ENCODE data around the gene TCF7L1.
"Not testable (repeated sequence)": the region's sequence is repeated elsewhere in the genome, so short reads cannot be mapped to it uniquely, and the experiment has no call there.

The TCF7L1 gene, protein sequence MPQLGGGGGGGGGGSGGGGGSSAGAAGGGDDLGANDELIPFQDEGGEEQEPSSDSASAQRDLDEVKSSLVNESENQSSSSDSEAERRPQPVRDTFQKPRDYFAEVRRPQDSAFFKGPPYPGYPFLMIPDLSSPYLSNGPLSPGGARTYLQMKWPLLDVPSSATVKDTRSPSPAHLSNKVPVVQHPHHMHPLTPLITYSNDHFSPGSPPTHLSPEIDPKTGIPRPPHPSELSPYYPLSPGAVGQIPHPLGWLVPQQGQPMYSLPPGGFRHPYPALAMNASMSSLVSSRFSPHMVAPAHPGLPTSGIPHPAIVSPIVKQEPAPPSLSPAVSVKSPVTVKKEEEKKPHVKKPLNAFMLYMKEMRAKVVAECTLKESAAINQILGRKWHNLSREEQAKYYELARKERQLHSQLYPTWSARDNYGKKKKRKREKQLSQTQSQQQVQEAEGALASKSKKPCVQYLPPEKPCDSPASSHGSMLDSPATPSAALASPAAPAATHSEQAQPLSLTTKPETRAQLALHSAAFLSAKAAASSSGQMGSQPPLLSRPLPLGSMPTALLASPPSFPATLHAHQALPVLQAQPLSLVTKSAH

DNA sequence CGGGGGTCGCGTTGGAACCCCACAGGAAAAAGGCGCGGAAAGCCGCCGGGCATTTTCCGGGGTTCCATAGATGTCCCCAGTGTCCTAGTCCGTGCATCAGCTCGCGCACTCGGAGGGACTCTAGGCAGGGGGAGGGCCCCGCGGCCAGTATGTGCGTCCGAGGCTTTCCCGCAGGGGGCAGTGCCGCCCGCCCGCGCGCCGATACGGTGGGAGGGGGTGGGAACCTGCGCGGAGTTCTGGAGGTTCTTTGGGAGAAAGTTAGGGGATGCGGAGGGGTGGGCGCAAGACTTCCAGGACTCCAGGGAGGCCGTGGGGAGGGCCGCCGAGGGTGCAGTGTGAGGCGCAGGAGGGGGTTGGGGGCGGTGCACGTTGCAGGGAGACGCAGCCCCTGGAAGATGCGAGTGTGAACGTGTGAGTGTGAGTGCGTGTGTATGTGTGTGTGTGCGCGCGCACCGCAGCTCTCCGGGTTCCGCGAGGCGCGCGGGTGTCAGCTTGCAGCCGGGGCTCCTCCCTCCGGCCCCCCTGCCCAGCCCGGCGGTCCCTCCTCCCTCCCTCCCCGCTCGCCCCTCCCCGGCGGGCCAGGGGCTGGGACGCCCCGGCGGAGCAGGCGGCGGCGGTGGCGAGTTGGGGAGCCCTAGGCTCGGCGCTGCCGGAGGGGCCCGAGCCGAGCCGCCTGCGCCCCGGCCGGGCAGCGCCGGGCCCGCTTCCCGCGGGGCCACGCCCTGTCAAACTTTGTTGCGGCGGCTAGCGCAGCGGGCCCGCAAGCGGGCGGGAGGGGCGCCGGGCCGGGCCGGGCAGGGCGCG lies at the start of gene TCF7L1:
Gene TCF7L1, plus strand, starts transcription at position 559 of the 804 bp plus-strand sequence. CDS start 293 bp downstream, outside the sequence.
- DNase-seq (ENCODE audit: low read depth in 1 of 2, low spot score in 1 of 2), result no peak

DNA sequence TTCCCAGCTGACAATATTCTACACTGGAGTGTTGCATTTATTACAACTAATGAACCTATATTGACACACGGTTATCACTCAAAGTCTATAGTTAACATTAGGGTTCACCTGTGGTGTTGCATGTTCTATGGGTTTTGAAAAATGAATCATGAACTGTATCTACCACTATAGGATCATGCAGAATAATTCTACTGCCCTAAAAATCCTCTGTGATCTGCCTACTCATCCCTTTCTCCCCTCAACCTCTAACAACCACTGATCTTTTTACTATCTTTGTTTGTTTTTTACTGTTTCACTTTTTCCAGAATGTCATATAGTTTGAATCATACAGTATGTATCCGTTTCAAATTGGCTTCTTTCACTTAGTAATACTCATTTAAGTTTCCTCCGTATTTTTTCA lies 47.6 kb upstream of the TCF7L1 start:
- no peak for DNase-seq (ENCODE audit: low read depth in 1 of 2, low spot score in 1 of 2)

DNA sequence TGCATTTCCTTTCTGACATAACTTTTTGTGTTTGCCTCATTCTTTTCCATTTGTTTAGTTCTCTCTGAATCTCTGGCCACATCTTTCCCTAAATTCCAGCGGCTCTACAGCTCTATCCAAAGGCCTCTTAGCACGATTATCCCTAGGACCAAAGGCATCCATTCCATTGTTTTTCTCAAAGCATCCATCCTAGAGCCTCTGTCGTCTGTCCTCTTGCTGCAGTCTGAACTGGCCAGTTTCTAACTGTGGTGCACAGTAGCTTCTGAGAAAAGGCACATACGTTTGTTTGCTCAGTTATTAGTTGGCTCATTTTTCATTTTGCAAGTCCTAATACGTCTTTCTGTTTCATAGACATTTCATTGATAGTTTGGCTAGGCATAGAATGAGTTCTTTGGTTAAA lies 45.7 kb upstream of the TCF7L1 start:
- no peak for DNase-seq (ENCODE audit: low read depth in 1 of 2, low spot score in 1 of 2)

DNA sequence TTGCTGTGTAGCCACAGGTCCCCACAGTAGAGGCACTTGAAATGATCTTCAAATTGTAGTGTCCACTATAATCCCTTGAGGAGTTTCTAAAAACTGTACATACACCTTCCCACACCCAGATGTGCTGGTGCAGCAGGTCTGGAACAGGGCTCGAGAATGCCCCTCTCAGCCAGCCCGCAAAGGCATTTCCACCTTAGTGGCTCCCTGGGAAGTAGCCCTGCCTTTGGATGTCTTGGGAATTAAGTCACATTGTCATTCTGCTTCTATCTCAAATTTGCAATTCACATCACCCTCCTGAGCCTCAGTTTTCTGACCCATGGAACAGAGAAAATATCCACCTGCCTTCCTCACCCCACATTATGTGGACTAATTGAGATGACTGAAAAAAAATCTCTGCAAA lies 44.3 kb upstream of the TCF7L1 start:
- no peak for DNase-seq (ENCODE audit: low read depth in 1 of 2, low spot score in 1 of 2)

DNA sequence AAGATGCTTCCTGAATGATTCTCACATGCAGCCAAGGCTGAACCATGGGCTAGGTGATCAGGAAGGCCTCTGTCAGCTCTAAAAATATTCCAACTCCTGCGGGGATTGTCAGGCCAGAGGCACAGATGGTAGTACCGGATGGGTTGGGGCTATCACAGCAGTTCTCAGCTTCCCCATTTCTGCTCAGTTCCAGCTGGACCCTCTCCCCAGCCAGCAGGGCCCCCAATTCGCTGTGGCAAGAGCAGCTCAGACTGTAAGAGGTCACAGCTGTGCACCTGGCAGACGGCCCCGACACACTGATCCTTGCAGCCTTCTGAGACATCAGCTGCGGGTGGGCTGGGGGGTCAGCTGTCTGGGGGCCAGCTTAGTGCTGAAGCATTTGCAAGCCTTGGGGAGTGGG lies 43.6 kb upstream of the TCF7L1 start:
- DNase-seq (ENCODE audit: low read depth in 1 of 2, low spot score in 1 of 2), result no peak

DNA sequence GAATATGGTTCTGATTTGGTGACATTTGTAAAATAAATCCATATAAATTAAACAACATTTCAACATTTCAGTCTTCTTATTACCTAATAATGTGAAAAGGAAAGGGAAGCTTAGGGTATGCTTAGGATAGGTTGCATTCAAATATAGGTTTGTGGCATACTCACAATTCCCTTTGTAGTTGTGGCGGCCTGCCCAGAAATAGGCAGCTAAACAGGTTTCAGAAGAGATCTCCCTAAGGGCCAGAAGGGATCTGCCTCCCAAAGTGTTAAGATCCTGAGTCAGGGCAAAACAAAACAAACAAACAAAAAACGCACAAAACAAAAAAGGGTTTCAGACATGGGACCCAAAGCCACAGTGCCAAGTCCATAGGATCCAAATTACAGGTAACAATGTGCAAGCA lies 41.4 kb upstream of the TCF7L1 start:
- DNase-seq (ENCODE audit: low read depth in 1 of 2, low spot score in 1 of 2), result no peak

DNA sequence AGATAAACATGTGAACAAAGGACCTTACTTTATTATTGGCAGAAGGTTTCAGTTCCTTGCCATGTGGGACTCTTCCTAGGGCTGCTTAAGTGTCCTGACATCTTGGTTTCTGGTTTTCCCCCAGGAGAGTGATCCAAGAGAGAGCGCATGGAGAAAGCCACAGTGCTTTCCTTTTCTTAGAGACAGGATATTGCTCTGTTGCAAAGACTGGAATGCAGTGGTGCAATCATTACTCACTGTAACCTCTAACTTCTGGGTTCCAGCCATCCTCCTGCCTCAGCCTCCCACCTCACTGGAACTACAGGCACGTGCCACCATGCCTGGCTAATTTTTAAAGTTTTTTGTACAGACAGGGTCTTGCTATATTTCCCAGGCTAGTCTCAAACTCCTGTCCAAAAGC lies 38.1 kb upstream of the TCF7L1 start:
- no peak for DNase-seq (ENCODE audit: low read depth in 1 of 2, low spot score in 1 of 2)

DNA sequence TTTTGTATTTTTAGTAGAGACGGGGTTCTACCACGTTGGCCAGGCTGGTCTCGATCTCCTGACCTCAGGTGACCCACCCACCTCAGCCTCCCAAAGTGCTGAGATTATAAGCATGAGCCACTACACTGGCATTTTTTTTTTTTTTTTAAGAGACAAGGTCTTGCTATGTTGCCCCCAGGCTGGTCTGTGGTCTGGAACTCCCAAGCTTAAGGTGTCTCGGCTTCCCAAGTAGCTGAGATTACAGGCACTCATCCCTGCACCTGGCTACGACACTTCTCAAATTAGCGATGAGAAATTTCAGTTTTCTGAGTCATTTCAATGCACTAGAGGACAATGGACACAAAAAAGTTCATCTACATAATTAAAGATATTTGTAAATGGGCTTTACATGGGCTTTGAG lies 36.6 kb upstream of the TCF7L1 start:
- no peak for DNase-seq (ENCODE audit: low read depth in 1 of 2, low spot score in 1 of 2)

DNA sequence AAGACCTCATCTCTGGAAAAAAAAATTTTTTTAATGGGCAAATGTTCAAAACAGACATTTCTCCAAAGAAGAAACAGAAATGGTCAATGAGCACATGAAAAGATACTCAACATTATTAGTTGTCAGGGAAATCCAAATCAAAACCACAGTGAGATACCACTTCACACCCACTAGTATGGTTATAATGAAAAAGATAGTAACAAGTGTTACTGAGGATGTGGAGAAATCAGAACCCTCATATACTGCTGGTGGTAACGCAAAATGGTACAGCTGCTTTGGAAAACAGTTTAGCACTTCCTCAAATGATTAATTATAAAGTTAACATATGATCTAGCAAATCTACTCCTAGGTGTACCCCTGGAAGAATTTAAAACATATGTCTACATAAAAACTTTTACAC lies 29.0 kb upstream of the TCF7L1 start:
- no peak for DNase-seq (ENCODE audit: low read depth in 1 of 2, low spot score in 1 of 2)

DNA sequence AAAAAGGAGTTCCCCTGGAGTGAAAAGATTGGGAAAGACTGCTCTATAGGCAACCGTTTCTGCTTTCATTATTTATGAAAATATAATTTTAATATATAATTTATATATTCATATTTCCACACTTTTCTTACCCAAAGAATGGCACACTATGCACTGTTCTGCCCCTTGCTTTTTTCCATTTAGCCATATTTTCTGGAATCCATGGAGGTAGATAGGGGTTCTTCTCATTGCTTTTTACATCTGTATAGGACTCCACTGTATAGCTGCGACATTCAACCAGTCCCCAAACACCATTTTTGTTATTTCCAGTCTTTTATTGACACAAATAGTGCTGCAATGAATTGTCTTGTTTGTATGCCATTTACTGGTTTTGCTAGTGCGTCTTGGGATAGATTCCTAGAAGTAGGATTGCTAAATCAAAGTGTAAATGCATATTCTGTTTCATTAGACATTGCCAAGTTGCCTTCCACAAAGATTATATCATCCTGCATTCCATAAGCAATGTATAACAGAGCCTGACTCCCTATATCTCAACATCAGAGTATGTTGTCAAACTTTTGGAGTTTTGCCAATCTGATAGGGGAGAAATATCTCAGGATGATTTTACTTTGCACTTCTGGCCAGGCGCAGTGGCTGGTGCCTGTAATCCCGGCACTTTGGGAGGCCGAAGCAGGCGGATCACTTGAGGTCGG lies 26.6 kb upstream of the TCF7L1 start:
- no peak for DNase-seq (ENCODE audit: low read depth in 1 of 2, low spot score in 1 of 2)

DNA sequence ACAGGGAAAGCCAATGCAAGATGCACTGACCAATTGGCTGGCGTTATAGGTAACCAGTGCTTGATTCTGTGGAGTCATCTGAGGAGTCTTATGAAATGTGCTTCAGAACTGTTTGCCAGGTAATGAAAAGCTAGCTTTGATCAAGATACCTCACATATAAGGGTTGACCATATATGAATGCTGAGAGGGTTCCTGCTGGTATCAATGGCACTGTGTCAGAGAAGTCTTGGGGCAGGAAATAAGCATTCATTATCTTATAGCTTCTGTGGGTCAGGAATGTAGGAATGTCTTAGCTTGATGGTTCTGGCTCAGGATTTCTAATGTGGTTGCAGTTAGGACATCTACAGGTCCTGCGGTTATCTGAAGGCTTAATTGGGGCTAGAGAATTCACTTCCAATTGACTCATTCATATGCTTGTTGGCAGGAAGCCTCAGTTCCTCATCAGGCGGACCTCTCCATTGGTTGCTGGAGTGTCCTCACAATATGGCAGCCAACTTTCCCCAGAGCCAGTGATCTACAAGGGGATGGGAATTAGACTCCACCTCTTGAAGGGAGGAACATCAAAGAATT lies 22.1 kb upstream of the TCF7L1 start:
- DNase-seq (ENCODE audit: low read depth in 1 of 2, low spot score in 1 of 2), result no peak

DNA sequence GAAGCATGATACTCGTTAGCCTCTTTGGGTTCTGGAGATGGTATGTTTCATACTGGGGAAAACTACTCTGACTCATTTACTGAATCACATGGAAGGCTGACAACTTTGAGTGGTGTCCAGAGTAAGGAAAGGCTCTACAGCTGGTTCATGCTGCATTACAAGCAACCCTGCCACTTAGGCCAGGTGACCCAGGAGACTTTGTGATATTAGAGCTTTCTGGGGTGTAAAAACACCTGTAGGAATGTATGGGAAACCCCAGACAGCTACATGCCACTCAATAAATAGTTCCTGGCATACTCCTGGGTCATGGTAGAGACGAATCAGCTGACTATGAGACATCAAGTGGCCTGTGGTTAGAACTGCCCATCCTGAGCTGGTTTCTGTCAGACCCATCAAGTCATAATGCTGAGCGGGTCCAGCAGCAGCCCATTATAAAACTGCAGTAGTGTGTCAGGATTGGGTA lies 21.3 kb upstream of the TCF7L1 start:
- DNase-seq (ENCODE audit: low read depth in 1 of 2, low spot score in 1 of 2), result no peak

DNA sequence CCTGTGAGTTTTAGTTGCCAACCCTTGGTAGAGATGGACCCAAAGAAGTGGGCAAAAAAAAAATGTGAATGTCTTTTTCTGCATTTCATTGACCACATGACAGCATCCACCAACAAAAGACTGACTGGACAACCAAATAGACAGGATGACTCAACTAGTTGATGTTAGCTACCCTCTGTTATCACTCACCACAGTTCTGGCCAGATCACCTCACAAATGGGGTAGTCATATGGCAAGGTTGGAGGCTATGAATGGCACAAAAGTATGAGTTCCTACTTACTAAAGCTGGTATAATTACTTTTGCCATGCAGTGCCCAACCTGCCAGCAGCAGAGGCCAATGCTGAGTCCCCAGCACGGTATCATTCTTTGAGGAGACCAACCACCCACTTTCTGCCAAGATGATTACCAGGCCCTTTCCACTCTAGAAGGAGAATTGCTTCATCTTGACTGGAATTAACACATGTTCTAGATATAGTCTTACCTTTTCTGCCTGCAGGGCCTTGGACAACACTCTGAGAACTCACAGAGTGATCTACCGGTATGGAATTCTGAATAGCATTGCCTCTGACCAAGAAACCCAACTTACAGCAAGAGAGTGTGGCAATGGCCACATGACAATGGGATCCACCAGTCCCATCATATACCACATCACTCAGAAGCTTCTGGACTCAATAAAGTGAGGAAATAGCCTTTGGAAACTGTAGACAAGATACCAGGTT lies 20.1 kb upstream of the TCF7L1 start:
- DNase-seq (ENCODE audit: low read depth in 1 of 2, low spot score in 1 of 2), result no peak

DNA sequence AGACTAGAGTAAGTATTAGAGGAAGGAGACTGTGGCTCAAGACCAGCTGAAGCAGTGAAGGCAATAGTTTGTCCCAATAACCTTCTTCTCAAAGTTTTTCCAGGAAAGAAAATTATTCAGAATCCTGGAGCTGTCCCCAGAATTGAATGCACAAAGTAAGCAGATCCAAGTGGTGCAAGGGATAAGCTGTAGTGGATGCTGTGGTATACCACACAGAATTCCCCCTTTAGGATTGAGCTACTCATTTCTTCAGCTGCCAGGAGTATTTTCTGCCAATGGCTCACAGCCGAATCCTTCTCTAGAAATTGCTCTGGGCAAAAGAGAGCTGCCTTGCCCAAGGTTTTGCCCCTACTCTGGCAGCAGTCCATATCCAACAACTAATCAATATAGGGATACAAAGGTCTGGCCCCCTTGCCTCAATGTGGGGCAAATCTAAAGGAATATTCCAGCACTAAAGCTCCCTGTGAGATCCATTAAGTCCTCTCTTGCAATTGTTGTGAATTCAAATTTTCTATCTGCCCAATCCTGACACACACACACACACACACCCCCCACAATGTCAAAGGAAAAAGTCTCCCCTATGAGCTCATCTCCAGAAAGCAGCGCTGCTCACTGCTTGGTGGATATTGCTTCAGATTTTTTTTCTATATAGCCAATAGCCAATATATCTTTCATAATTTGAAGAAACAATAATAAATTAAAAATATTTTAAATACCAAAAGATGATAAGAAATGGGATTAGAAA lies 18.4 kb upstream of the TCF7L1 start:
- no peak for DNase-seq (ENCODE audit: low read depth in 1 of 2, low spot score in 1 of 2)

DNA sequence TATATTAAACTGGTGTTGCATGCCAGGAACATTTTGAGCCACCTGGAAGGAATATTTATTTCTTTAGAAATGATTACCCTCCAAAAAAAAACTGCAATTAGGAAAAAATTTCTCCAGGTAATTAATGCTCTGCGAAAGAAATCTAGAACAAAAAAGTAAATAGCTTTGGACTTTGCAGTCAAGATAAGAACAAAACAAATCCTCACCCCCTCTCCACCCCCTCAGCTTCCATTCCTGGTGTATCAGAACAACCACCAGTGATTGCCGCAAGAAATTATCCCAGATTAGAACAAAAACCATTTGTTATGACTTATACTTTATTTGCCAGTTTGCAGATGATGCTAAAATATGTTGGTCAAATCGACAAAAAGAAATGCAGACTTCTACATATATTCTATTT lies 17.0 kb upstream of the TCF7L1 start:
- DNase-seq (ENCODE audit: low read depth in 1 of 2, low spot score in 1 of 2), result no peak

DNA sequence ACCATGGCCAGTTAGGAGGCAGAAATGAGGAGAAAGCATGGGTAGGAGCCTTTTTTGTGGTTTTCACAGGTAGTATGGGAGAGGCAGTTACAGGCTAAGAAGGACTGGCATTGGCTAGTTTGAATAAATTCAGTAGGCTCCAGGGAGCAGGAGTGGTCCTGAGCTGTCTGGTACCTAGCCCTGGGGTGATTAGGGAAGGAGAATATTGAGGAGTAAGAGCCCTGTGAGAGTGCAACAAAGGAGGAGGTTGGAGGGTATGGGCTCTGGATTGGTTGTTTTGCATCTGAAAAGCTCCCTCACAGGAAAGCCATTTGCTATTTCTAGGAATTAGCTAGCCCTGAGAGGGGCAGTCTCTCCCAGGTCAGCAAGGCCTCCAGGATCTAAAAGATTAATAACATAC lies 13.3 kb upstream of the TCF7L1 start:
- no peak for DNase-seq (ENCODE audit: low read depth in 1 of 2, low spot score in 1 of 2)

DNA sequence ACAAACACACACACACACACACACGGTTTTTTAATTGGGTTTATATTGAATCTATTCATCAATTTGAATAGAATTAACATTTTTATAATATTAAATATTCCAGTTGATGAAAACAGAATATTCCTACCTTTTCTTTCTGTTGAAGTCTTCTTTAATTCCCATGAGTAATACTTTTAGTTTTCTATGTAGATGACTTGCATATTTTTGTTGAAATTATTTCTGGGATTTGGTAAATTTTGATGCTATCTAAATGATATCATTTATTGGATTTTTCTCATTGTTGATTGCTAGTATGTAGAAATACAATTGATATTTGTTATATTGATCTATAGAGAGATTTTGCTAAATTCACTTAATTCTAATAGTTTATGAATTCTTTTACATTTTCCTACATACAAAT lies 12.8 kb upstream of the TCF7L1 start:
- no peak for DNase-seq (ENCODE audit: low read depth in 1 of 2, low spot score in 1 of 2)

DNA sequence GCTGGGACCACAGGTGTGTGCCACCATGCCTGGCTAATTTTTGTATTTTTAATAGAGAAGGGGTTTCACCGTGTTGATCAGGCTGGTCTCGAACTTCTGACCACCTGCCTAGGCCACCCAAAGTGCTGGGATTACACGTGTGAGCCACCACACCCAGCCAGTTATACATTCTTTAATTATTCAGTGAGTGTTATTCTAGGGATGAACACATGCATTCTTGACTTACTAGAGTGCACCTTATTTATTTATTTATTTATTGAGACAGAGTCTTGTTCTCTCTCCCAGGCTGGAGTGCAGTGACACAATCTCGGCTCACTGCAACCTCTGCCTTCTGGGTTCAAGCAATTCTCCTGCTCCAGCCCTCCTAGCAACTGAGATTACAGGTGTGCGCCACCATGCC lies 6.7 kb upstream of the TCF7L1 start:
- not testable (repeated sequence) for DNase-seq (ENCODE audit: low read depth in 1 of 2, low spot score in 1 of 2)

DNA sequence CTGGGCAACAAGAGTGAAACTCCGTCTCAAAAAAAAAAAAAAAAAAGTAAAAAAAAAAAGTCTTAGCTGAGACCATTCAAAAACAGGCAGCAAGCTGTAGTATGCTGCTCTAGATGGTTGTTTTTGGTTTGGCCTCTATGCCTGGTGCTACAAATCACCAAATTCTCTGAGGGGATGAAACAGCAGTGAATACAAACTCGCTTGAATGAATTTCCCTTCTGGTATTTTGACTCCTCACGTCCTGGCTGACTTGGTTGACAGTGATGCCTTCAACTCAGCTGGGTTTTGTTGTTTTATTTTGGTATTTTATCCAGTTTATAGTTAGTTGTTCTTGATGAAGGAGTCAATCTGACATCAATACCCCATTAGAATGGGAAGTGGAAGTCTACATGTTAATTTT lies 3.3 kb upstream of the TCF7L1 start:
- no peak for DNase-seq (ENCODE audit: low read depth in 1 of 2, low spot score in 1 of 2)

DNA sequence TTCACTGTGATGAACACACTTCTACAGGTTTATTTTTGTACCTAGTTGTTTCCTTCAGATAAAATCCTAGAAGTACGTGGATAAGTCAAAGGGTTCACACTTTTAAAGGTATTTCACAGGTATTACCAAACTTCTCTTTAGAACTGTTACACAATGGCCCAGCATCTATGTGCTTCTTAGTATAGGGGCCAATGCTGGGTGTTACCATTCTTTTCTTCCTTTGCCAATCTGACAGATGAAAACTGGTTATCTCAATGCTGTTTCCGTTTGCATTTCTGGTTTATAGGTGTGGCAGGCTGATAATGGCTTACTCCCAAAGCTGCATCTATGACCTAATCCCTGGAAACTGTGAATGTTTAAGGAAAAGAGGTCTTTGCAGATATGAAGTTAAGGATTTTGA lies 2.8 kb upstream of the TCF7L1 start:
- no peak for DNase-seq (ENCODE audit: low read depth in 1 of 2, low spot score in 1 of 2)

Measured in activated CD4-positive, alpha-beta T cell treated with anti-CD3 and anti-CD28 coated beads, Interleukin-2, amount 50 U/mL, for 24 hours (primary cell).